AG09319 (cell line): ENCODE results near the gene NKX6-1.

Experiments used
- DNase-seq: peaks from one replicate; pipeline ENCODE4 v3.0.0-alpha.2; 2010; ENCODE audit warnings: low read depth; ENCODE audit errors: extremely low read depth
- TF ChIP-seq, protein P1 (sequence below): IDR thresholded peaks from 2 replicates; pipeline ENCODE4 v1.5.1; 2011; ENCODE audit warnings: low read depth, mild to moderate bottlenecking, inconsistent platforms, low read length, moderate library complexity

Gene NKX6-1

DNA sequence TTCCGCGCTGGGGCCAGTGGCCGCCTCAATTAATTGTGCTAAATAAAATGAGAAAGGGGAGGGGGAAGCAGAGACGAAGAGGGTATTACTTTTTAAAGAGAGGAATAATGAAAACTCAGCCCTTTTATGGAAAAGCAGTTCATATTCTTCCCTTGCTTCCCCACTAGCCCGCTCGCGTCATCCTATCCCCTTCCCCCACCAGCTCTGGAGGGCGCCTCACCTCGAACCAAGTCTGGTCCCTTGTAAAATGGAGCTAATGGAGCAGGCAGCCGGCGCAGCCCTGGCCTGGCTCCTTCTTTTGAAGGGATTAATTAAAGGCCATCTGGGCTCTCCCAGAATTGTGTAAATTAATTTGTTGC, 511 bp upstream of the NKX6-1 start:
- TF ChIP-seq, protein P1, sequence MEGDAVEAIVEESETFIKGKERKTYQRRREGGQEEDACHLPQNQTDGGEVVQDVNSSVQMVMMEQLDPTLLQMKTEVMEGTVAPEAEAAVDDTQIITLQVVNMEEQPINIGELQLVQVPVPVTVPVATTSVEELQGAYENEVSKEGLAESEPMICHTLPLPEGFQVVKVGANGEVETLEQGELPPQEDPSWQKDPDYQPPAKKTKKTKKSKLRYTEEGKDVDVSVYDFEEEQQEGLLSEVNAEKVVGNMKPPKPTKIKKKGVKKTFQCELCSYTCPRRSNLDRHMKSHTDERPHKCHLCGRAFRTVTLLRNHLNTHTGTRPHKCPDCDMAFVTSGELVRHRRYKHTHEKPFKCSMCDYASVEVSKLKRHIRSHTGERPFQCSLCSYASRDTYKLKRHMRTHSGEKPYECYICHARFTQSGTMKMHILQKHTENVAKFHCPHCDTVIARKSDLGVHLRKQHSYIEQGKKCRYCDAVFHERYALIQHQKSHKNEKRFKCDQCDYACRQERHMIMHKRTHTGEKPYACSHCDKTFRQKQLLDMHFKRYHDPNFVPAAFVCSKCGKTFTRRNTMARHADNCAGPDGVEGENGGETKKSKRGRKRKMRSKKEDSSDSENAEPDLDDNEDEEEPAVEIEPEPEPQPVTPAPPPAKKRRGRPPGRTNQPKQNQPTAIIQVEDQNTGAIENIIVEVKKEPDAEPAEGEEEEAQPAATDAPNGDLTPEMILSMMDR: no peak

GRCh38 chr4:84498203-84498934, 723 bp downstream of the NKX6-1 start:
- TF ChIP-seq, protein P1: no peak
- no peak for DNase-seq

More for the DNA sequence above, 511 bp upstream of the NKX6-1 start:
- DNase-seq: no peak

DNA sequence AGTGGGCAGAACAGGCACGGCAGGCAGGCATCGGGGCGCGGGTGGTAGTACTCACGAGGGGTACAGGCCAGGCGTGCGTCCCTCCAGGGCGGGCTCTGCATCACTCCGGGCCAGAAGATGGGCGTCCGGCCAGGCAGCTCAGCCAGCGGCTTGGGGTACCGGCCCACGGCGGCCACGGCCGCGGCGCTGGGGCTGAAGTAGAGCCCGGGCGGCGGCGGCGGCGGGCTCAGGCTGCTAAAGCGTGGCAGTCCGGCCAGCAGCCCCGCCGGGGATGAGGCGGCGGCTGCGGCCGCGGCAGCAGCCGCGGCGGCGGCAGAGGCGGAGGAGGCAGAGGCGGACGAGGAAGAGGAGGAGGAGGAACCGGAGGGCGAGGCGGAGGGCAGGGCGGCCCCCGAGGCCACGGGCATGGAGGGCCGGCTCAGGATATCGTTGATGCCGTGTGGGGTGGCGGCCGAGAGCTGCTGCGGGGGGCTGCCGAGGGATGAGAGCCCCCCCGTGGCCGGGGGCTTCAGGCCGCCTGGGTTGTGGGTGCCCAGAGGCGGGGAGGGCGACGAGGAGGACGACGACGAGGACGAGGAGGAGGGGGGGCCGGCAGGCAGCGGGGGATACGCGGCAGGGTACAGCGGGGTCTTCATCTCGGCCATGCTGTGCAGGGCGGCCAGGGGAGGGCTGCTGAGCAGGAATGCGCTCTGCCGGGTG, 1.4 kb downstream of the NKX6-1 start:
- TF ChIP-seq, protein P1: no peak
- DNase-seq: no peak

- TF ChIP-seq, protein P1: no peak
- DNase-seq: no peak
Measured at GRCh38 chr4:84496706-84497503, 2.2 kb downstream of the NKX6-1 start.

DNA sequence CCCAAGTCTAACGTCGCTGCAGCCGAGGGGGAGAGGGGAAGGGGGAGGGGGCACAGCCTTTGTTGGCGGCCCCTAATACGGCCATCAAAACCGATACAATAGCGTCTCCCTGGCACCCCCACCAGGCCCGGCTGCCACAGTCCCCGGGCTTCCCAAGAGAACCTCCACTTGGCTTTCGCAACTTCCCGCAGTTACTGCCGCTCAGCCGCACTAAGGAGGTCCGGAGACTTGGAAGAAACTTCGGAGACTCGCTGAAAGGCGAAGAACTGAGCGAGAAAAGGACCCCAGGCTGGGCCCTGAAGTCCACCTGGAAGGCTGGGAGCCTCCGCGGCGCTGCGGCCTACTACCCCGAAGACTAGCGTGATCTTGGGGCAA, 2.8 kb downstream of the NKX6-1 start:
- TF ChIP-seq, protein P1: no peak
- DNase-seq: no peak

GRCh38 chr4:84495794-84496261, 3.3 kb downstream of the NKX6-1 start:
- TF ChIP-seq, protein P1: no peak
- no peak for DNase-seq
